Stimulated activated CD4-positive, alpha-beta T cell treated with anti-CD3 and anti-CD28 coated beads, Interleukin-1b, Interleukin-23, amount 100 ng/mL, for 48 hours (primary cell): ENCODE measurements around the gene FMO3.

Source experiments
- DNase-seq: peaks from one replicate; pipeline ENCODE4 v3.0.0-alpha.2; 2020

The FMO3 gene

DNA sequence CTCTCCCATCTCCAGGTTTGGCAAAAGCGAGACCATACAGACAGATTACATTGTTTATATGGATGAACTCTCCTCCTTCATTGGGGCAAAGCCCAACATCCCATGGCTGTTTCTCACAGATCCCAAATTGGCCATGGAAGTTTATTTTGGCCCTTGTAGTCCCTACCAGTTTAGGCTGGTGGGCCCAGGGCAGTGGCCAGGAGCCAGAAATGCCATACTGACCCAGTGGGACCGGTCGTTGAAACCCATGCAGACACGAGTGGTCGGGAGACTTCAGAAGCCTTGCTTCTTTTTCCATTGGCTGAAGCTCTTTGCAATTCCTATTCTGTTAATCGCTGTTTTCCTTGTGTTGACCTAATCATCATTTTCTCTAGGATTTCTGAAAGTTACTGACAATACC, 26.4 kb downstream of the FMO3 start:
- no peak for DNase-seq

DNA sequence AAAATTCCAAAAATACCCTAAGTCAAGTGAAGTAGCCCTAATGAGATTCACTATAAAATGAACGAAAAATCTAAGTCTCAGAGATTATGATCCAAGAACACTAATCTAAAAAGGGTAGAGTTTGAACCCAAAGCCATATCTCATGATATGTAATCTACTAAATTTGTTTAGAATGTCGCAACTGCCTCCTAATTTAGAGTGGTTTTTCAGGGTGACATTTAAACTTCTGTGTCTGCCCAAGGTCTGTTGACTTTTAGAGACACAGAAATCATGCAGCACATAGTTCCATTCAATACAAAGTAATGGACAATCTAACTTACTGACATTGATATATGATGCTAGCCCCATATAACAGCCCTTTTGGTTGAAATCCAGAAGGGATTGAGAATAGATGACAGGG, 28.9 kb downstream of the FMO3 start:
- no peak for DNase-seq

DNA sequence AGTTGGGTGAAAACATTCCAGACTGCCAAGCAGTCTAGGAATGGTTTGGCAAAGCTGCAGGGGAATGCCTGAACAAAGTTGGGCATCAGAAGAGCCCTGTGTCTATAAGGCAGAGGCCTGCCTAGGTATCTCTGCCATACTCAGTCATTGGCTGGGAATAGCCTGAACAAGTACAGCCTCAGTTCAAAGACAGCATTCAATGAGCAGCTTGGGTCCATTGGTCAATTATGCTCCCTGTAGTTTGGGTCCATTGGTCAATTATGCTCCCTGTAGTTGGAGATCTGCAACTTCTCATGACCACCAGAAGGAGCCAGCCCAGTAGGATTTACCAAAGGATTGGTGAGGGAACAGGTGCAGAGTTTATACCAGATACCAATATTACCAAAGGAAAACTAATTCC, 31.6 kb downstream of the FMO3 start:
- no peak for DNase-seq

DNA sequence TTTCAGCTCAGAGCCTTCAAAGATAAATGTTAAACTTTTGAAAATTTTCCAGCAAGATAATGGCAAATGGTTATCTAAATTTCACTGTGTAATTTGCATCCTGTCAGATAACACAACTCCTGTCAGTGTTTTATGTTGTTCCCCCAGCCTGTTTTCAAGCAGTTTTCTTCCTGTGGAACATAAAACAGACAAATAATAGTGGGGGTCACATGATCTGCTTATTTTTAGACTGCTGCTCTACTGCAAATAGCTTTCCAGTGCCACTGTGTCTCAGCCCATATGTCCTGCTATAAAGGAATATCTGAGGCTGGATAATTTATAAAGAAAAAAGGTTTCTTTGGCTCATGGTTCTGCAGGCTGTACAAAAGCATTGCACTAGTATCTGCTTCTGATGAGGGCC, 32.2 kb downstream of the FMO3 start:
- no peak for DNase-seq

DNA sequence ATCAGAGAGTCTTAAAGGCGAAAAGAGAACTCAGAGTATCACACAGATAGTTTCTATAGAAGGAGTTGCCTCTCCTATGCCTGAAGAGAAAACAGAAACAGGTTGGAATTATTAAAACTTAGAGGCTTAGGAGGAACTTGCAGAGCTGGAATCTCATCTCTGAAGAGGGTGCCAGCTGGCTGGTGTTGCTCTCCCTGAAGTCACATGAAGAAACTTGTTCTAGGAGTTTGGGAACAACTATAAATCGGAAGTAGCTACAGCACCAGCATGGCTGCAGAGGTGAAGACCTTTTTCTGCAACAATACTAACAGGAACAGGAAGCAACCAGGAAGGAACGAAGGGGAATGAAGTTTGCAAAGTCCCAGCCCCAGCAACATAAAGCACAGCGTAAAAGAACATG, 35.8 kb downstream of the FMO3 start:
- DNase-seq = no peak

DNA sequence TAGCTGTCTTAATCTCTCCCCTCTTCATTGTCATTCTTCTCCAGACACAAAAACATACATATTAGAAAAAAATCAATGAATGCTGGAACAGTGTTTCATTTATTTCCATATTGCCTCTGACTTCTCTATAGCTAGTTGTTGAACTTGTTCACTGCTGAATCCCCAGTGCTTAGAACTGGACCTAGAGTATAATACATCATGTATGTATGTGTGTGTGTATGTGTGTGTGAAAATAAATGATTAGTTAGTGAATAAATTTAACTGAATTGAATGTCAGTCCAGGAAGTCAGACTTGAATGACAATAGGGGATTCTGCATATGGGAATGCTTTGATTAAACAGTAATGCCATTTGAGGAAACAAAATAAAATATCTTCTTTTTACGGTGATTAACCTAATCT, 36.4 kb downstream of the FMO3 start:
- DNase-seq = no peak

DNA sequence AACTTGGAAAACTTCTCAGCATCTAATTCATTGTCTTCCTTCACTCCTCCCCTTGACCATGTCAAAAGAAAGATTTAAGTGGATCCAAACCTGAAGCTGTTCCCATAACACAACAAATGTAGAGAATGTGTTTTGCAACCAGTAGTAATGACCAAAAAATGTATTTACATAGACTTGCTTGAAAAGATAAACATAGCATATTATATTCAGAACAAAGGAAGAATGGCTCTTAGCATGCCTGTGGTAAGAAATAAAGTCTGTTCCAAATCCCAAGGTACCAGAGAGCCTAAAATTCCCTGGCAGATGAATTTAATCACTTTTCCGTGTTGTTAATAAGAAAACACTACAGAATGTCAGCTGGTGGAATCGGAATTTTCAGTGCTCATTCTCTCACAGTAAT, 36.8 kb downstream of the FMO3 start:
- no peak for DNase-seq

DNA sequence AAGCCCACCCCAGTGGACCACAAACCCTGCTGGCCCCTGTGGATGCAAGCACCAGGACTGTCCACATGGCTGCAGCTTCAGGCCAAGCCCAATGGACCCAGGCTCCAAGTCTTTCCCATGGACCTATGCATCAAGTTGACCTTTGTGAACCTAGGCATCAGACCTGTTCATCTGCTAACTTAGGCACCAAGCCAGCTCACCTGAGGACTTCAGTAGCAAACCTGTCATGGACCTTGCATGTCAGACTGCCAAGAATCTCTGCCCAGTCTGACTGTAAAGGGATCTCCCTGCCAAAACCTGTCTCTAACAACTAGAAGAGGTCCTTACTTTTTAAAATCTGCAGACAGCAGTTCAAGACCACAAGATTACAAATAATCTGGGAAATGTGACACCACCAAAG, 37.8 kb downstream of the FMO3 start:
- no peak for DNase-seq

DNA sequence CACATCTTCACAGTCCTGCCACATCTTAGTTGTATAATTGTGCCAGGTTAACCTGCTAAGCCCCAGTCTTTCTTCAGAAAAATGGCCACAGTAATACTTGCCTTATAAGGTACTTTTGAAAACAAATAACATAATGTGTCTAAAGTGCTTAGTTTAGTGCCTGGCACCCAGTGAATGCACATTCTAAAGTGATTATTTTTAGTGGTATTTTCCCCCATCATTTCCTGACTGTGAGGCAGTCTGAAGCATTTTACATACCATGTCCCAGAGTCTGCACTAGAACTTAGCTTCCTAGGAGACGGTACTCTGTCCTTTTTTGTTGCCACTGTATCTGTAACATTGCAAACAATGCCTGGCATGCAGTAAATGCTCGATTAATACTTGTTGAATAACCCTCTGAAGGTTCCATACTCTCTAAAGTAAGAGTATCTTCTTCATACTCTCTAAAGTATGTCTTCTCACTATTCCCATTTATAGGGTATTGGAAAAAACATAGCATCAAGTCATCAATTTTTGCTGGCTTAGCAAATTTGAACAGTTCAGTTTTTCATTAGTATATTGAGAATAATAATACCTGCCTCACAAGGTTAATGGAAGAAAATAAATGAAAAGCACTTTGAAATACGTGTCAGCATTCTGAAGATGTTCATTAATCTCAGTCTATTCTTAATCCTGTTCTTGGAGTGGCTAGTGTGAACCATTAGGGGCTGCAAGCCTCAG, 43.7 kb downstream of the FMO3 start:
- DNase-seq = no peak

DNA sequence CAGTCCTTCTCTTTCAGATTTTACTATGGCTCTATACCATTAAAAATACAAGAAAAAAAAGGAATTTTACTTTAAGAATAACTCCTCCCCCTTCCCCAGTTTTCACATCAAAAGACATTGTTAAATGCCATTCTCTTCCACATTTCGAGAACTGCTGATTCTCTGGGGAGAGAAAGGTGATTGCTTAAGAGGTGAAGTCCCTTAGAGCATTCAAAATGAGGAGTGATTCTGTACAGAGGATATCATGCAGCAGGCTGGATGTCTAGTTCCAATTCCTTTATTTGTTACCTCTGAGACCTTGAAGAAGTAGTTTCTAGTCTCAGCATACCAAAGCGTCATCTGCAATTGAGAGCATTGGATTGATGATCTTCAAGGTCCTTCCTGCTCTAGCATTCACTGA, 46.9 kb downstream of the FMO3 start:
- no peak for DNase-seq

DNA sequence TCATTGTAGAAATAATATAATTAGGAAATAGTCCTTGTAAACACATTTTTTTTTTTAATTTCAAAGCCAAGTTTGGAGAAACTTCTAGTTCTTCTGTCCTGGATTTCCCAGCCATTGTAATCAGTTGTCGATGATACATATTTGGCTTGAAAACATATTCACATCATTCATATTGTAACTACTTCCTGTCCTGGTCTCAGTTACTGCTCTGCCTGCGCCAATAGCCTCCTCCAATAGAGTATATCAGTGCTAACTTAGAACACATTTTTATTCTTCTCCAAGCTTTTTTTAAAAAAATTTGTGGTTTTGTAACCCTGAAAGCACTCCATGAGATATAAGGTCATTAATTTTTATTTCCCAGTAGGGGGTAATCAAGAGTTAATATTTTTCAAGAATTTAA, 48.3 kb downstream of the FMO3 start:
- no peak for DNase-seq

DNA sequence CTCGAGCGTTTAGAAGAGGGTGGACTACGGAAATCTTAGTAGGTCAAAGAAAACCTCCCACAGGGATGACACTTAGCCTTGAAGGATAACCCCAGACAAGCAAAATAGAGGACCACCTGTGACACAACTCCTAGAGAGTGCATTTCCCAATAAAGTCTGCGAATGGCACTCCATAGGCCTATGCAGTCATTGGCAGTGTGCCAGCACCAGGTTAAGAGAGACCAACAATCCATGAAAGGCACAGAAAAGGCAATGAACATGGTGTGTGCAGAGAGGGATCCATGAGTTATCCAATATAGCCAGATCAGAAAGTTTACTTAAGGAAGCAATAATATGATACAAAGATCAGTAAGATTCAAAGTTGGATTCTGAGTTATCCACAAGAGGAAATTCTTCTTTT, 49.2 kb downstream of the FMO3 start:
- no peak for DNase-seq

DNA sequence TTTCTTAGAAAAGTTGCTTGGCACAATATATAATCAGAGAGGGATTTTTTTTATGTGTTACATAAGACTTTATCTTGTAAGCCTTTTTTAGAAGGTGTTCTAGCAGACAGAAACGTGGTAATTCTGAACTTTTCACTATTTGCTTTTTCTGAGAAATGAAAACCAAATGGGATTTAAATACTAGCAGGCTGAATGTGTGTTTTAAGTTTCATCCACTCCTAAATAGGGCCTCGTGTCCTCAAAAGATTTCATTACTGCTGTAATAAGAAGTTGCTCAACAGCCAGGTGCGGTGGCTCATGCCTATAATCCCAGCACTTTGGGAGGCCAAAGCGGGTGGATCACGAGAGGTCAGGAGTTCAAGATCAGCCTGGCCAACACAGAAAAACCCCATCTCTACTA, 49.7 kb downstream of the FMO3 start:
- DNase-seq = no peak

DNA sequence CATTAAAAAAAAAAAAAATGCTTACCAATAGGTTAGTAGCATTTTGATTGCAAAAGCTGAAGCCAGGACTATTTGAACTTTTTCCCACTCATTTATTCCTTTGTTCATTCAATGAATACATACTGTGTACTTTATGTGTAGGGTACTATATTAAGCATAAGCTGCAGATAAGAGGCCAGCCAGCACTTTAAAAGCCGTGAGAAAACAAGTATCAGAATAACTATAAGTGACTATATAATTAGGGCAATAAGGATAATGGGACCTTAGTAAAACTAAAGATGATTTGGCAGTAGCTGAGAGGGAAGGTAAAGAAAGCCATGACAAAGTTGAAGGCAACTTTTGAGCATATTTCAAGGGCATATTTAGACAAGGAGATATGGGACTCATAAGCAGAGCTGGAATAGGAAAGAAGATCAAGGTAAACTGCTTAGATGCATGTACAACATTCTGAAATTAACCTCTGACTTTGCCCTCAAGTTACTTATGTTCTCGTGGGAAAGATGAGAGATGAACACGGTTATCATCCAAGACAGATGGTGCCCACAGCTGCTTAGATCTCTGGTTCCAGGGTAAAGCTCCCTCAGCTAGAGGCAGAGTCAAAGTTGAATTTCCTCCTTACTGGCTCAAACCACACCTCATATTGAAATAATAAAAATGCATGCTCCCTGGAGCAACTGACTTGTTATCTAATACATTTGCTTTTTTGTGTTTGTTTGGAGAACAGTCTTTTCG, 50.4 kb downstream of the FMO3 start:
- DNase-seq = no peak

DNA sequence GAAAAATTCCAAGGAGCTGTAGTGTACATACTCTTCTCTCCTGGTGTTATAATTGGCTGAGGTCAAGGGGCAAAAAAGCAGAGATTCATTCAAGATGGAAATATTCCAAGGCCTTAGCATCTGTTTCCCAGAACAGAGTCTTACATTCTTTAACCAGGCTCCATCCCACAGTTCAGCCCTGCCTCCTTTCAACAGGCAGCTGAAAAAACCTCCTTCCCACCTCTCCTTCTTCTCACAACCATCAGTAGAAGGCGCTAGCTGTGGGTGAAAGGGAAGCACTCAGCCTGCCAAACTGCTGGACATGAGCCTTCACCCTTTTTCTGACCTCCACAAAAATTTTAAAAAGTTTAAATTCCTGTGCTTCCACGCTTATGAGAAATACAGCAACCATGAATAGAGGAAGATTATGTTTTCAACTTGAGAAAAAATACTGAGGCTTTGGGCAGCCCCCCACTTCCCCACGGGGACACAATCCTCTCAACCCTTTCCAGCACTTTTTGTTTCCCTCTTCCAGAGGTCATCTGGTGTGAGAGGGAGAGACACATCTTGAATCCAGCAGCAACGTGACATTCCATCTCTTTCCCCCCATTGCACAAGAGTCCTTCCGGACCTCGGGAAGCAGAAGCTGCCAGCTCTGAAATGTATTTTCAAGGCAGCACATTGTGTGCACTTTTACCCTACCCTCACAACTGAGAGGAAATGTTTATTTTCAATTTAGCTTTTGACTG, 51.1 kb downstream of the FMO3 start:
- DNase-seq = no peak

DNA sequence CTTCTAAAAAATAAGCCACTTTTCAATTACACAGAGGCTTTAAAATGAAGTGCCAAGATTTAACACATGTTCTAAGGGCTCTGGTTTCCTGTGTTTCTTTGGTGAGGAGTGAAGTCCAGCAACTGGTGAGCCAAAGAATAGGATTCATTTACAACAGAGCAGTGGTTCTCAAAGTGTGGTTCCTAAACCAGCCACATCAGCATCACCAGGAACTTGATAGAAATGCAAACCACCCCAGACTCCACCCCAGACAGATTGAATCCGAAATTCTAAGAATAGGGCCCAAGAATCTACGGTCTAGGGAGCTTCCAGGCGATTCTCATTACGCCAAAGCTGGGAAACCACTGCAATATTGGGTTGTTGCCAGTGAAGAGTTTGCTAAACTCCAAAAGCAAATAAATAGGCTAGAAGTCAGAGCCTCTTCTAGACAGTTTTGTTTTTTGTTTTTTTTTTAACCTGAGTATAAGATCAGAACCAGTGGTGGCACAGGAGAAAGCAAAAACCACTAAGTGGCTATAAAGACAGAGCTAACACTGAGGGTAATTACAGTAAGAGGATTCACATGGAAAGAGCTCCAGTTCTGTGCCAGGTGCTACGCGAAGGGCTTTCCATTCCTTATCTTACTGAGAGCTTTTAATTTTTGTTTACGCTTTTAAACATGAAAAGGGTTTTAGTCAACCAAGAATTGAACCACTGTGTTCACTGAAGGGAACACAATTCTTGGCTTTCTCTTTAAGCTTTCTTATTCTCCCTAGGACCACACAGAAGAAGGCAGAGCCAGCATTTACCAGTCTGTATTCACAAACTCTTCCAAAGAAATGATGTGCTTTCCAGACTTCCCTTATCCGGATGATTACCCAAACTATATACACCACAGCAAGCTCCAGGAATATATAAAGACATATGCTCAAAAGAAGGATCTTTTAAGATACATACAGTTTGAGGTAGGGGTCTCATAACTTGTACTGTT, 52.0 kb downstream of the FMO3 start:
- DNase-seq = no peak

DNA sequence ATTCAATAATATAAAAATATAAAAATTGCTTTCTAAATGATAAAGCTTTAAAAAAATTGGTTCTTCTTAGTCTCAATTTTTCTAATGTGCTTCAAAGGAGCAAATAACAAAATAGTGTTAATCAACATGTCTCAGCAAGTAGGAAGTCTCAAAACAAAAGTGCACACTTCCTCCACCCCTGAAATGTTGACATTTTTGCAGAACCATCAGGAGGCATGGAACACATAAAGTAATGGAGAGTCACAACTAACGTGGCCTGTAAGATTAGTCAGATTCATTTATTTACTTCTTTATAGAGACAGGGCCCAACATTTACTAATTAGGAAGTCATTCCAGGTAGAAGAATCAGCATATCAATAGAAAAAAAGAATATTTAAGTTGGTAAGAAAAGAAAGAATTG, 59.5 kb downstream of the FMO3 start:
- DNase-seq = no peak

DNA sequence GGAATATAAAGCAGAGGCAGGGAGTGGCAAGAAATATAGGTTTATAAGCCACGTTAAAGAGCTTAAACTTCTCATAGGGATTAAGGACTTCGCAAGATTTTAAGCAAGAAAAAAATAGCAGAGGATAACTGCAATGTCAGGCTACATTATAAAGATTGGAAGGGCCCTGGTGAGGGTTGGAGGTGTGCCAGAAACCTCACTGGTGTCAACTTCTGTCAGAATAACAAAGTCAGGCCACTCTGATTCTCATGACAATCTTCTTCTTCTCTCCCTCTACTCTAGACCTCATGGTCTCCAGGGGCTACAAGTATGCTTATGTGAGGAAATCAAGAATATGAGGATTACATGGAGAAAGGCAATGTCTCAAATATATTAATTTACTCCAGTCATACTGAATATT, 61.8 kb downstream of the FMO3 start:
- no peak for DNase-seq

DNA sequence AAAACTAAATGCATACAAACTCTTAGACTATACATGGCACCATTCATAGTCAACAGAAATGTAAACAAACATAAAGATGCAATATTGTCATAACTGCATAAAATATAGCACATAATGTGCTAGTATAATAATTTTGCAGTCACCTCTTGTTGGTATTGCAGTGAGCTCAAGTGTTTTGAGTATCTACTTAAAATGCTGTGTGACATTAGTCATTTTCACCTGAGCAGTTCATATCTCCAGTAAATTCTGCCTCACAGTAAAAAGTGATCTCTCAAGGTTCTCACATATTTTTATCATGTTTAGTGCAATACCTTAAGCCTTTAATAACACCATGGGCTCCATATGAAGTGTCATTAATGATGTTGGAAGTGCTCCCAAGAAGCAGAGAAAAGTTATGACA, 64.8 kb downstream of the FMO3 start:
- no peak for DNase-seq

DNA sequence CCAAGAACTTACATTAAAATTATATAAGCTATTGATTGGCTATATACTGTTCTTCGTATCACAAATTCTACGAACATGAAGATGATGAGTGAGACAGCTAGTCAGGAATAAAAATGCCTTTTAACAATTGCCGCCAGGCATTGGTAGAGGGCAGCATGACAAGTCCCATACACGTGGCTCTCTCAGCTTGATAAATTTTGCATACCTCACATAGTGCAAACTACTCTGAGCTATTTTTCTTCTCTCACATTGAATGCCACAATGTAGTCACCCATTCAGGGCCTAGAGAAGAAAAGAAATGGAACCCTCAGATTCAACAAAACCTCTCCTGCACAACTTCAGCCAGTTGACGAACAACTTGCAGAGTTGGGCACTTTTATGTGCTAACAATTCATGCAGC, 67.4 kb downstream of the FMO3 start:
- no peak for DNase-seq

DNA sequence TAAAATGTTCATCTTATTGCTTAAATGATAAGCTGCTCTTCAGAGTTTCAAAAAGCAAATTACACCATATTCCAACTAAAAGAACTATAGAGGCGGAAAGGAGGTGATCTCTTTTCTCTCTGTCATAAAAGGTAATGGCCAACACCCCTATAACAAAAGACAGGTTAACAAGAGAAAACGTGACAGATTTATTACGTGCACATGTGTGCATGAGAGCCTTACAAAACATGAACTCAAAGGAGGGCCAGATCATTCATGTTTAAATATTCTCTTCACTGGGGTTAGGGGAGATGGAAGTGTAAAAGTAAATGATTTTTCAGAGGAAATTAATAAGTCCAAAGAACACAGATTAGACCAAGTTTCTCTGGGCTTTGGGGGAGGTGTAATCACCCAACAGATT, 67.8 kb downstream of the FMO3 start:
- no peak for DNase-seq

DNA sequence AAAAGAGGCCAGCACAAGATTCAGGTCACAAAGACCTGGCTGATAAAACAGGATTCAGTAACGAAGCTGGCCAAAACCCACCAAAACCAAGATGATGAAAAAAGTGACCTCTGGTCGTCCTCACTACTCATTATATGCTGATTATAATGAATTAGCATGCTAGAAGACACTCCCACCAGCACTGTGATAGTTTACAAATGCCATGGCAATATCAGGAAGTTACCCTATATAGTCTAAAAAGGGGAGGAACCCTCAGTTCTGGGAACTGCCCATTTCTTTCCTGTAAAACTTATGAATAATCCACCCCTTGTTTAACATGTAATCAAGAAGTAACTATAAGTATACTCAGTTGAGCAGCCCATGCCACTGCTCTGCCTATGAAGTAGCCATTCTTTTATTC, 68.4 kb downstream of the FMO3 start:
- no peak for DNase-seq

DNA sequence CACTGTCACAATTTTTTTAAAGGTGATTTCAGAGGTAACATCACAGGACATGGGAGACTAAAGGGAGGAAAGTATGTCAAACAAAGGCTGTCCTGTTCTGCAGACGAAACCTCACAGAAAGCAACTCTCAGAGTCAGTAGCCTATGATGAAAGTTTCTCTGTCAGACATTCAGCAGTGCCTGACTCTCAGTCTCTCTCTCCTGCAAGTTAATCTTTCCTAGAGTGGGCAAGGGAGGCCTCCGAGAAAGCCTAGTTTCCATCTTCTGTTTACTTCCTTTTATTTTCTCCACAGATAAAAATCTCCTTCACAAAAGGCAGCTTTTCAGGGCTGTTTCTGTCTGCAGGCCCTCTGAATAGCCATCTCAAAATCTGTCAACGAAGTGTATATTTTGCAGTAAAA, 69.5 kb downstream of the FMO3 start:
- DNase-seq = no peak
